Measurements from ENCODE around the gene GIGYF2. TPM values are rescaled to one million over a fixed set of nuclear protein-coding genes. Genes with fewer than 3 reads are reported as not detected.
A peak's percentile ranks its signal among the peaks of the same experiment; 100 is the strongest.

Gene GIGYF2
- total RNA-seq, 2 experiments from 2014 or later: 50.5 to 60.9 TPM

DNA sequence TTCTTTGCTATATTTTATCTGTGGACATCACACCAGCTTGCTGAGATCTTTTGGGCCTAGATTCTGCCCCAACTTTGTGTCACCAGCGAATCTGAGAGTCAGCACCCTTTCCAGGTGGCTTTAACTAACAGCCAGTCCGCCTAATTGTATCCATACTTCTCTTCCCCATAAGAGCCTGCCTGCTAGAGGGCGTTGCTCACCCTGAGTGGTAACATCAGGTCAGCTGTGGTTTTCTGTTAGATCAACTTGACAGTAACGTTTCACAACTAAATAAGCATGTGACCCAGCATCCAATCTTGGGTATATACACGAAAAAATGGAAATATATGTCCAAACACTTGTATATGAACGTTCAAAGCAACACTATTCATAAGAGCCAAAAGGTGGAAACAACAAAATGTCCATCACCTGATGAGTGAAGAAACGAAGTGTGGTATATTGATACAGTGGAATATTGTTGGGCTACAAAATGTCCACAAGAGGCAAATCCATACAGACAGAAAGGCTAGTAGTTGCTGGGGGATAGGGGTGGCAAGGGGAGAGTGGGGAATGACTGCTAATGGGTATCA is 38.8 kb upstream of the GIGYF2 start:
- Histone ChIP-seq H3K27ac (ENCODE audit: low read depth, low read length, poor library complexity, severe bottlenecking) (no peak overlapping the region), H3K36me3 (ENCODE audit: insufficient read depth, low read length) (no peaks in the 10 kb centered on the region), H4K20me1 (ENCODE audit: insufficient read depth, low read length) (no peaks in the 10 kb centered on the region), H2AFZ (ENCODE audit: low read length) (no peak overlapping the region), H3K79me2 (ENCODE audit: insufficient read depth, low read depth, low read length) (no peaks in the 10 kb centered on the region), H3K9me2 (ENCODE audit: insufficient read depth, low read length) (no peaks in the 10 kb centered on the region), H3K4me2 (ENCODE audit: low read length) (no peak overlapping the region), H3K9me3 (ENCODE audit: low read length) (no peaks in the 10 kb centered on the region), H3K4me1 (ENCODE audit: insufficient read depth, low read length, poor library complexity, severe bottlenecking) (no peaks in the 10 kb centered on the region), H3K4me3 (ENCODE audit: low read depth, low read length, poor library complexity, severe bottlenecking) (no peak overlapping the region)
- DNase-seq (ENCODE audit: low spot score): peak; percentile 10
- ChIA-PET CTCF (ENCODE audit: unreplicated experiment) (no interaction called here), POLR2A (no interaction called here)
- no TSS peak for BruUV-seq (replicated peaks)
- TF ChIP-seq, protein P1, sequence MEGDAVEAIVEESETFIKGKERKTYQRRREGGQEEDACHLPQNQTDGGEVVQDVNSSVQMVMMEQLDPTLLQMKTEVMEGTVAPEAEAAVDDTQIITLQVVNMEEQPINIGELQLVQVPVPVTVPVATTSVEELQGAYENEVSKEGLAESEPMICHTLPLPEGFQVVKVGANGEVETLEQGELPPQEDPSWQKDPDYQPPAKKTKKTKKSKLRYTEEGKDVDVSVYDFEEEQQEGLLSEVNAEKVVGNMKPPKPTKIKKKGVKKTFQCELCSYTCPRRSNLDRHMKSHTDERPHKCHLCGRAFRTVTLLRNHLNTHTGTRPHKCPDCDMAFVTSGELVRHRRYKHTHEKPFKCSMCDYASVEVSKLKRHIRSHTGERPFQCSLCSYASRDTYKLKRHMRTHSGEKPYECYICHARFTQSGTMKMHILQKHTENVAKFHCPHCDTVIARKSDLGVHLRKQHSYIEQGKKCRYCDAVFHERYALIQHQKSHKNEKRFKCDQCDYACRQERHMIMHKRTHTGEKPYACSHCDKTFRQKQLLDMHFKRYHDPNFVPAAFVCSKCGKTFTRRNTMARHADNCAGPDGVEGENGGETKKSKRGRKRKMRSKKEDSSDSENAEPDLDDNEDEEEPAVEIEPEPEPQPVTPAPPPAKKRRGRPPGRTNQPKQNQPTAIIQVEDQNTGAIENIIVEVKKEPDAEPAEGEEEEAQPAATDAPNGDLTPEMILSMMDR (conservative IDR thresholded peaks at IDR 0.05; ENCODE audit: low read length): peak; percentile 52
- TF ChIP-seq EZH2phosphoT487 (IDR thresholded peaks at IDR 0.05; ENCODE audit: borderline replicate concordance, low read depth, low read length): no peak
- intact Hi-C loops (cut with micrococcal nuclease; ENCODE audit: unreplicated experiment): no loop called here

DNA sequence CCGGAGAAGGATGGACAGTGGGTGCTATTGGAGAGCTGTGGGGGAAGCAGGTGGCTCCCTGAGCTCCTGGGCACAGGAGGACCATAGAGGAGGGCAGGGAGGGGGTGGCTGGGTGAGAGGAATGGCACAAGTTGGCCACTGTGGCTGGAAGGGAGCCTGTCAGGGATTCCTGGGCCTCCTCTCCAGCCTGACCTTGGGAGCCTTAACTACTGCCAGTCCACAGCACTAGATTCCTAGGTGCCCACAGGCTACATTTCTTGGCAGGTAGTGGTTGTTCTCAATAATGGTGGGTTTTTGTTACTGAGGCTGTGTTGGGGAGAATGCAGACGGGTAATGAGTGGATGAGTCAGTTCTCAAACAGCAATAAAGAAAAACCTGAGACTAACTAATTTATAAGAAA is 37.8 kb upstream of the GIGYF2 start:
- no TSS peak for BruUV-seq (replicated peaks)
- no peaks in the 10 kb centered on the region for H3K4me1 ChIP-seq (ENCODE audit: insufficient read depth, low read length, poor library complexity, severe bottlenecking)
- no peaks in the 10 kb centered on the region for H3K79me2 ChIP-seq (ENCODE audit: insufficient read depth, low read depth, low read length)
- ChIA-PET CTCF (ENCODE audit: unreplicated experiment) (no interaction called here), POLR2A (interaction anchor here (0.6 kb wide), 1 partner anchor 81 kb away, joined by 3 read pairs; no protein-coding TSS in a partner anchor)
- no peak for DNase-seq (ENCODE audit: low spot score)
- no peak overlapping the region for H3K4me3 ChIP-seq (ENCODE audit: low read depth, low read length, poor library complexity, severe bottlenecking)
- H3K9me2 ChIP-seq (ENCODE audit: insufficient read depth, low read length): no peaks in the 10 kb centered on the region
- no peak overlapping the region for H3K27ac ChIP-seq (ENCODE audit: low read depth, low read length, poor library complexity, severe bottlenecking)
- H4K20me1 ChIP-seq (ENCODE audit: insufficient read depth, low read length): no peaks in the 10 kb centered on the region
- no peak for TF ChIP-seq EZH2phosphoT487 (IDR thresholded peaks at IDR 0.05; ENCODE audit: borderline replicate concordance, low read depth, low read length)
- TF ChIP-seq, protein P1 (conservative IDR thresholded peaks at IDR 0.05; ENCODE audit: low read length): no peak
- intact Hi-C loops (cut with micrococcal nuclease; ENCODE audit: unreplicated experiment): no loop called here
- H3K36me3 ChIP-seq (ENCODE audit: insufficient read depth, low read length): no peaks in the 10 kb centered on the region
- no peaks in the 10 kb centered on the region for H3K9me3 ChIP-seq (ENCODE audit: low read length)
- H3K4me2 ChIP-seq (ENCODE audit: low read length): no peak overlapping the region
- no peak overlapping the region for H2AFZ ChIP-seq (ENCODE audit: low read length)

DNA sequence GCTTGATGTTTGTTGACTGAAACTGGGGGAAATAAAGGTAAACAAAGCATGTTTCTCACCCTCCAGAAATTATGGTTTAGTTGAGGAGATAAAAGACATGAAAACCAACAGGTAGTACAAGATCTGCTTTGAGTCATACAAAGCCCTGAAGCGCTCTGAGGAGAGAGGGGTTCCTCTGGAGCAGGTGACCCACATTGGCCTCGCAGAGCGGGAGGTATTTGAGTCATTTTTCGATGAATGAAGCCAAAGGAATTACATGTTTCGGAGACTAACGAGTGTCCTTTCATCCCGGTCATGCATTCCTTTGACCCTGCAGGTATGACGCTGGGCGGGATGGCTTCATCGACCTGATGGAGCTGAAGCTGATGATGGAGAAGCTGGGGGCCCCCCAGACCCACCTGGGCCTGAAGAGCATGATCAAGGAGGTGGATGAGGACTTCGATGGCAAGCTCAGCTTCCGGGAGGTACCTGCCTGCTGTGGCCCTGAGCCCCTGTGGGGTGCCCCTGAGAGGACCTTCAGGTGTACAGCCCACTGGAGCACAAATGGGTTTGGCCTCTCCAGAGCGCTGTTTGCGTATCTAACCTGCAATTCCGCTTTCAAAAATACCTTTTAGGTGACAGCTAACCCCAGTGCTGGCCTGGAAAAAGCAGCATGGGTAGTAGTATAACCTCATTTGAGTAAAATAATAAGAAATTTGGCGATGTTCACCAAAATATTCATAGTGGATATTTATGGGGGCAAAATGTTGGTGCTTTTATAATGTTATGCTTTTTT is 34.5 kb upstream of the GIGYF2 start:
- Histone ChIP-seq H3K4me3 (ENCODE audit: low read depth, low read length, poor library complexity, severe bottlenecking) (no peak overlapping the region), H3K9me3 (ENCODE audit: low read length) (no peaks in the 10 kb centered on the region), H3K79me2 (ENCODE audit: insufficient read depth, low read depth, low read length) (no peaks in the 10 kb centered on the region), H3K4me2 (ENCODE audit: low read length) (no peak overlapping the region), H4K20me1 (ENCODE audit: insufficient read depth, low read length) (no peaks in the 10 kb centered on the region), H2AFZ (ENCODE audit: low read length) (no peak overlapping the region), H3K9me2 (ENCODE audit: insufficient read depth, low read length) (no peaks in the 10 kb centered on the region), H3K36me3 (ENCODE audit: insufficient read depth, low read length) (no peaks in the 10 kb centered on the region), H3K27ac (ENCODE audit: low read depth, low read length, poor library complexity, severe bottlenecking) (no peak overlapping the region), H3K4me1 (ENCODE audit: insufficient read depth, low read length, poor library complexity, severe bottlenecking) (no peaks in the 10 kb centered on the region)
- no peak for DNase-seq (ENCODE audit: low spot score)
- intact Hi-C loops (cut with micrococcal nuclease; ENCODE audit: unreplicated experiment): no loop called here
- ChIA-PET POLR2A (no interaction called here), CTCF (ENCODE audit: unreplicated experiment) (no interaction called here)
- TF ChIP-seq, protein P1 (conservative IDR thresholded peaks at IDR 0.05; ENCODE audit: low read length): no peak
- TF ChIP-seq EZH2phosphoT487 (IDR thresholded peaks at IDR 0.05; ENCODE audit: borderline replicate concordance, low read depth, low read length): no peak
- no TSS peak for BruUV-seq (replicated peaks)
